Measurements from ENCODE around the gene C9orf72.

DNA sequence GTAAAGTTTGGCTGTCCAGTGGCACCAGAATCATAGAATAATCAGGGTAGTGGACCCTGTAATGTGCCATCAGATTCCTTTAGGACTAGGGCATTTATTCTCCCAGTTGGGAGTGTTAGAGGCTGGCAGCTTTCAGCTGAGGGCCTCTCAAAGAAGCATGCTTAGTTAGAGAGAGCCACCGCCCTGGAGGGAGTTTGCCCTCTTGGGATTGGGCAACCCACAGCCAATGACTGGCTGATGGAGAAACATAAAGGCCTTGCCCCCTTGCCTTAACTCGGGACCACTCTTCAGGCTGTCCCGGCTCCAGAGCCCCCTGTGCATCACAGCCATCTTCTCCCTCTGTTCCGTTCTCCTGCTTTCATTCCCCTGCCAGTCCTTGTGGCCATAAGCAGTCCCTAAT, 69.7 kb downstream of the C9orf72 start:
- TF ChIP-seq GTF2A2 (tag; IDR thresholded peaks at IDR 0.05) = no peak
- TF ChIP-seq ZNF324 (CRISPR knock-in tag; IDR thresholded peaks at IDR 0.05) = no peak
- TF ChIP-seq GABPB2 (CRISPR knock-in tag; conservative IDR thresholded peaks at IDR 0.05) = no peak
- TF ChIP-seq RB1 (IDR thresholded peaks at IDR 0.05; ENCODE audit: low read depth) = no peak
- TF ChIP-seq NRF1 (conservative IDR thresholded peaks at IDR 0.05 in 1 of 2, IDR thresholded peaks at IDR 0.05 in 1 of 2) = no peak
- no peak for TF ChIP-seq KLF16 (IDR thresholded peaks at IDR 0.05)
- TF ChIP-seq, protein P1, sequence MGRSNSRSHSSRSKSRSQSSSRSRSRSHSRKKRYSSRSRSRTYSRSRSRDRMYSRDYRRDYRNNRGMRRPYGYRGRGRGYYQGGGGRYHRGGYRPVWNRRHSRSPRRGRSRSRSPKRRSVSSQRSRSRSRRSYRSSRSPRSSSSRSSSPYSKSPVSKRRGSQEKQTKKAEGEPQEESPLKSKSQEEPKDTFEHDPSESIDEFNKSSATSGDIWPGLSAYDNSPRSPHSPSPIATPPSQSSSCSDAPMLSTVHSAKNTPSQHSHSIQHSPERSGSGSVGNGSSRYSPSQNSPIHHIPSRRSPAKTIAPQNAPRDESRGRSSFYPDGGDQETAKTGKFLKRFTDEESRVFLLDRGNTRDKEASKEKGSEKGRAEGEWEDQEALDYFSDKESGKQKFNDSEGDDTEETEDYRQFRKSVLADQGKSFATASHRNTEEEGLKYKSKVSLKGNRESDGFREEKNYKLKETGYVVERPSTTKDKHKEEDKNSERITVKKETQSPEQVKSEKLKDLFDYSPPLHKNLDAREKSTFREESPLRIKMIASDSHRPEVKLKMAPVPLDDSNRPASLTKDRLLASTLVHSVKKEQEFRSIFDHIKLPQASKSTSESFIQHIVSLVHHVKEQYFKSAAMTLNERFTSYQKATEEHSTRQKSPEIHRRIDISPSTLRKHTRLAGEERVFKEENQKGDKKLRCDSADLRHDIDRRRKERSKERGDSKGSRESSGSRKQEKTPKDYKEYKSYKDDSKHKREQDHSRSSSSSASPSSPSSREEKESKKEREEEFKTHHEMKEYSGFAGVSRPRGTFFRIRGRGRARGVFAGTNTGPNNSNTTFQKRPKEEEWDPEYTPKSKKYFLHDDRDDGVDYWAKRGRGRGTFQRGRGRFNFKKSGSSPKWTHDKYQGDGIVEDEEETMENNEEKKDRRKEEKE (IDR thresholded peaks at IDR 0.05; ENCODE audit: borderline replicate concordance in 1 of 2, control insufficient read depth in 1 of 2, low read depth in 2 of 2, low read length in 1 of 2) = no peak
- TF ChIP-seq ATF1 (CRISPR knock-in tag; IDR thresholded peaks at IDR 0.05) = no peak
- no peak for TF ChIP-seq ATF1 (tag; IDR thresholded peaks at IDR 0.05)
- no peak for TF ChIP-seq ZSCAN32 (CRISPR knock-in tag; IDR thresholded peaks at IDR 0.05)
- TF ChIP-seq, protein P2, sequence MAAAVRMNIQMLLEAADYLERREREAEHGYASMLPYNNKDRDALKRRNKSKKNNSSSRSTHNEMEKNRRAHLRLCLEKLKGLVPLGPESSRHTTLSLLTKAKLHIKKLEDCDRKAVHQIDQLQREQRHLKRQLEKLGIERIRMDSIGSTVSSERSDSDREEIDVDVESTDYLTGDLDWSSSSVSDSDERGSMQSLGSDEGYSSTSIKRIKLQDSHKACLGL (CRISPR knock-in tag; IDR thresholded peaks at IDR 0.05; ENCODE audit: borderline replicate concordance, poor library complexity, severe bottlenecking) = no peak
- TF ChIP-seq SREBF2 (CRISPR knock-in tag; IDR thresholded peaks at IDR 0.05) = no peak
- TF ChIP-seq MAX (CRISPR knock-in tag; IDR thresholded peaks at IDR 0.05) = no peak

All from K562 (cell line).